CD4-positive, alpha-beta T cell (primary cell): Measurements from ENCODE around the gene TNFRSF18. TPM values are rescaled to one million over a fixed set of nuclear protein-coding genes. Genes with fewer than 3 reads are reported as not detected.

Experiments
- ATAC-seq: fragments of 200-7000 bp; cut with Tn5 transposase; one replicate; pipeline ENCODE4 v1.10.0; 2022; ENCODE audit warnings: mild to moderate bottlenecking; ENCODE audit not compliant: poor library complexity
- CTCF ChIA-PET: fragments of 350-600 bp; sonication (Branson Sonifier 250); formaldehyde crosslinking; loops from one replicate; lab custom pipeline; 2021; ENCODE audit warnings: antibody characterized with exemption, inconsistent platforms; lab: Charles Lee
- POLR2A ChIA-PET: fragments of 350-600 bp; sonication (Branson Sonifier 250); formaldehyde crosslinking; loops from one replicate; lab custom pipeline; 2021; ENCODE audit warnings: antibody characterized with exemption, inconsistent platforms; lab: Charles Lee
- DNase-seq, 14 experiments: peaks; one replicate each; pipeline ENCODE4 v3.0.0-alpha.2; 2013 to 2020; ENCODE audit warnings: mixed read lengths in 2 of 14
- H3K27ac ChIP-seq, 2 donors: one replicate each; pipeline versions ENCODE4 v1.5.1 to v1.7.0; 2013; ENCODE audit warnings: low read length in 2 of 2, low read depth in 1 of 2, mild to moderate bottlenecking in 1 of 2
- H3K27me3 ChIP-seq, 2 experiments: 1 replicate in 1 of 2; 2 replicates in 1 of 2; pipeline versions ENCODE4 v1.6.1 to v1.7.0; 2013; ENCODE audit warnings: low read length in 2 of 2, control low read depth in 1 of 2, mild to moderate bottlenecking in 1 of 2, moderate library complexity in 1 of 2; ENCODE audit not compliant: insufficient read depth in 2 of 2, control insufficient read depth in 1 of 2
- H3K36me3 ChIP-seq: one replicate; pipeline ENCODE4 v1.6.1; 2013; ENCODE audit warnings: low read length, control low read depth; ENCODE audit not compliant: insufficient read depth
- H3K4me1 ChIP-seq: one replicate; pipeline ENCODE4 v1.6.1; 2013; ENCODE audit warnings: low read length, control low read depth; ENCODE audit not compliant: insufficient read depth
- H3K4me3 ChIP-seq: one replicate; pipeline ENCODE4 v1.5.1; 2013; ENCODE audit warnings: mild to moderate bottlenecking, low read length, moderate library complexity
- H3K9me3 ChIP-seq, 2 experiments: 1 replicate in 1 of 2; 2 replicates in 1 of 2; pipeline versions ENCODE4 v1.6.1 to v1.7.0; 2013; ENCODE audit warnings: low read length in 2 of 2, mild to moderate bottlenecking in 2 of 2, control low read depth in 1 of 2, moderate library complexity in 1 of 2; ENCODE audit not compliant: control insufficient read depth in 1 of 2, insufficient read depth in 1 of 2
- H3K27ac Mint-ChIP-seq: one replicate; pipeline ENCODE4 v1.8.0; 2020; ENCODE audit warnings: mixed read lengths
- H3K27me3 Mint-ChIP-seq: one replicate; pipeline ENCODE4 v1.8.0; 2021; ENCODE audit warnings: mixed read lengths
- H3K36me3 Mint-ChIP-seq: one replicate; pipeline ENCODE4 v1.8.0; 2021; ENCODE audit warnings: low read depth, mixed read lengths
- H3K4me1 Mint-ChIP-seq: one replicate; pipeline ENCODE4 v1.8.0; 2021; ENCODE audit warnings: low read depth, mixed read lengths
- H3K4me3 Mint-ChIP-seq: one replicate; pipeline ENCODE4 v1.8.0; 2020; ENCODE audit warnings: mild to moderate bottlenecking, mixed read lengths
- H3K9me3 Mint-ChIP-seq: one replicate; pipeline ENCODE4 v1.8.0; 2020; ENCODE audit warnings: mixed read lengths
- intact Hi-C, 2 experiments: fragments of 100-400 bp; cut with DNase I in 1 of 2; cut with micrococcal nuclease in 1 of 2; formaldehyde crosslinking; loops; one replicate each; pipeline versions ENCODE4 v1.15.1 to v1.9.0; 2023 to 2025; cut with DNase I, micrococcal nuclease
- total RNA-seq, 174 experiments: library from RNA in 2 of 174; stranded (reverse) in 2 of 174; gene quantifications; one replicate each; pipeline ENCODE4 v1.2.3 and lab custom pipeline; 2021 to 2026
- TF ChIP-seq, protein P1 (sequence below): fragments of 200-600 bp; IDR thresholded peaks from one replicate; pipeline ENCODE4 v1.8.0; 2022; ENCODE audit warnings: antibody characterized with exemption, mild to moderate bottlenecking

The TNFRSF18 gene
- total RNA-seq, 2 experiments from 2014 or later: 14.8 to 17.8 TPM

DNA sequence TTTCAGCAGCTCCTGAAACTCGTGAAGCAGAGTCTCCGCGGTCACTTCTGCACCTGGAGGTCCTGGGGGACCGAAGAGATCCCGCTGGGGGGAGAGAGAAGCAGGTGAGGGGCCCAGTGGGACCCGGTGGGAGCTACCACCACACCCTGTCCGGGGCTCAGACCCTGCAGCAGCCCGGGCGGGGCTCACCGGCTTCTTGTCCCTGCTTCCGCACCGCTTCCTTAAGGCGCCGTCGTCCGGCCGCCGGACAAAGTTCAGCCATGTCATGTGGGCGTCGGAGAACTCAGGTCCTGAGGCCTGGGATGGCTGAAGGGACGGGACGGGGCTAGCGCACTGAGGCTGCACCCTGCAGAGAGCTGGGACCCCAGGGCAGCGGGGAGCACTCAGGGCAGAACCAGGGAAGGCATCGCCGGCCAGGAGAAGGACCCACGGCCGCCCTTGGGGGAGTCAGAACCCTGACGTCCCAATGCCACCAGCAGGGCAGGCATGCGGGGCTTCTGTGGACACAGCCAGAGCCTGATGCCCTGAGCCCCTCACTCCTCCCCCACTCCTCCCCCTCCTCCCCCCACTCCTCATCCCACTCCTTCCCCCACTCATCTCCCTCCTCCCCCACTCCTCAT is 37.9 kb upstream of the TNFRSF18 start:
- Mint-ChIP-seq H3K36me3 (no peaks in the 10 kb centered on the region), H3K4me3 (no peak overlapping the region), H3K4me1 (no peaks in the 10 kb centered on the region), H3K27me3 (no peaks in the 10 kb centered on the region), H3K27ac (no peak overlapping the region), H3K9me3 (no peaks in the 10 kb centered on the region)
- Histone ChIP-seq H3K36me3 (no peaks in the 10 kb centered on the region), H3K27me3 (peaks cover 12 to 25% of the 10 kb centered on the region in 2 experiments), H3K4me3 (no peak overlapping the region), H3K4me1 (peaks cover 5% of the 10 kb centered on the region), H3K9me3 (peaks cover 0 to 18% of the 10 kb centered on the region in 2 experiments), H3K27ac (no peak overlapping the region)
- ChIA-PET POLR2A (no interaction called here), CTCF (no interaction called here)
- intact Hi-C loops: no loop called here
- DNase-seq: no peak
- no peak for ATAC-seq
- TF ChIP-seq, protein P1, sequence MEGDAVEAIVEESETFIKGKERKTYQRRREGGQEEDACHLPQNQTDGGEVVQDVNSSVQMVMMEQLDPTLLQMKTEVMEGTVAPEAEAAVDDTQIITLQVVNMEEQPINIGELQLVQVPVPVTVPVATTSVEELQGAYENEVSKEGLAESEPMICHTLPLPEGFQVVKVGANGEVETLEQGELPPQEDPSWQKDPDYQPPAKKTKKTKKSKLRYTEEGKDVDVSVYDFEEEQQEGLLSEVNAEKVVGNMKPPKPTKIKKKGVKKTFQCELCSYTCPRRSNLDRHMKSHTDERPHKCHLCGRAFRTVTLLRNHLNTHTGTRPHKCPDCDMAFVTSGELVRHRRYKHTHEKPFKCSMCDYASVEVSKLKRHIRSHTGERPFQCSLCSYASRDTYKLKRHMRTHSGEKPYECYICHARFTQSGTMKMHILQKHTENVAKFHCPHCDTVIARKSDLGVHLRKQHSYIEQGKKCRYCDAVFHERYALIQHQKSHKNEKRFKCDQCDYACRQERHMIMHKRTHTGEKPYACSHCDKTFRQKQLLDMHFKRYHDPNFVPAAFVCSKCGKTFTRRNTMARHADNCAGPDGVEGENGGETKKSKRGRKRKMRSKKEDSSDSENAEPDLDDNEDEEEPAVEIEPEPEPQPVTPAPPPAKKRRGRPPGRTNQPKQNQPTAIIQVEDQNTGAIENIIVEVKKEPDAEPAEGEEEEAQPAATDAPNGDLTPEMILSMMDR: no peak

DNA sequence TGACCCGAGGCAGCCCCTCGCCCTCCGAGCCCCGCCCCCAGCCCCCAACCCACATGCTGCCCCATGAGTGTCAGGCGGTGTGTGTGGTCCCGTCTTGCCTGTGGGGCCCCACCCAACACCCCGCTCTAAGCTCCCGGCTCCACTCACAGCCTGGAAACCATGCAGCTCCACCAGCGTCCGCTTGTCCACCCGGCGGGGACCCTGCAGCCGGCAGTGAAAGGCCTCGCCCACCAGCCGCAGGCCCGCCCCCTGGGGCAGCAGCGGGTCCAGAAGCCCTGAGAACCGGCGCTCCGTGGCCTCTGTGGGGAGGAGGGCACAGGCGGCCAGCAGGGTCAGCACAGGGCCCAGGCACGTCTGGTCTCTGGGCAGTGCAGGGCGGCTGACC is 37.4 kb upstream of the TNFRSF18 start:
- Mint-ChIP-seq H3K27ac (no peak overlapping the region), H3K4me1 (no peaks in the 10 kb centered on the region), H3K36me3 (no peaks in the 10 kb centered on the region), H3K9me3 (no peaks in the 10 kb centered on the region), H3K27me3 (no peaks in the 10 kb centered on the region), H3K4me3 (no peak overlapping the region)
- CTCF ChIA-PET: no interaction called here
- ATAC-seq (no peak), DNase-seq (no peak)
- H3K9me3 ChIP-seq: peaks cover 0 to 18% of the 10 kb centered on the region in 2 experiments
- H3K36me3 ChIP-seq: no peaks in the 10 kb centered on the region
- peaks cover 12 to 25% of the 10 kb centered on the region in 2 experiments for H3K27me3 ChIP-seq
- TF ChIP-seq, protein P1: no peak
- POLR2A ChIA-PET: no interaction called here
- intact Hi-C loops: no loop called here
- no peak overlapping the region for H3K27ac ChIP-seq
- H3K4me3 ChIP-seq: no peak overlapping the region
- H3K4me1 ChIP-seq: peaks cover 5% of the 10 kb centered on the region

DNA sequence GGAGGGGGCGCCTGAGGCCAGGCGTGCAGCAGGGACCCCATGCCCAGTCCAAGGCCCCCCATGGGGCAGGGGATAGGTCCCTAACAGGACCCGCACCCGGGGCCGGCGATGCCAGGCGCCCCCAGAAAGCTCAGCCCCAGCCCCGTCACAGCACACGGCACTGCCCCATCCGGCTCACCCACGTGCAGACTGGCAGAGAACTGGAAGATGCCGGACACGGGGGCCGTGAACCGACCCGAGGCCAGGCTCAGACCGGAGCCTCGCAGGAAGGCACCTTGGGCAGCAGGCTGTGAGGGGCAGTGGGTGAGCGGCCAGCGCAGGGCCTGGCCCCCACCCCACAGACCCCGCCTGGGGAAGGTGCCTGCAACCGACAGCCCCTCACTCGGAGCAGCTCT is 36.9 kb upstream of the TNFRSF18 start:
- ChIA-PET CTCF (no interaction called here), POLR2A (no interaction called here)
- H3K36me3 ChIP-seq: no peaks in the 10 kb centered on the region
- Mint-ChIP-seq H3K27me3 (no peaks in the 10 kb centered on the region), H3K27ac (no peak overlapping the region), H3K4me3 (no peak overlapping the region), H3K9me3 (no peaks in the 10 kb centered on the region), H3K36me3 (no peaks in the 10 kb centered on the region), H3K4me1 (no peaks in the 10 kb centered on the region)
- H3K4me3 ChIP-seq: no peak overlapping the region
- DNase-seq (no peak), ATAC-seq (no peak)
- intact Hi-C loops: no loop called here
- TF ChIP-seq, protein P1: no peak
- no peak overlapping the region for H3K27ac ChIP-seq
- peaks cover 5% of the 10 kb centered on the region for H3K4me1 ChIP-seq
- peaks cover 0 to 18% of the 10 kb centered on the region in 2 experiments for H3K9me3 ChIP-seq
- peaks cover 12 to 25% of the 10 kb centered on the region in 2 experiments for H3K27me3 ChIP-seq
